K562 (cell line): Measurements from ENCODE around the gene PANX1. TPM values are rescaled to one million over a fixed set of nuclear protein-coding genes. Genes with fewer than 3 reads are reported as not detected.

Experiments used
- CTBP1 ChIP-seq: fragments of 450-650 bp; IDR thresholded peaks from 2 replicates; pipeline ENCODE4 v1.6.1; 2016; ENCODE audit warnings: borderline replicate concordance
- HNRNPH1 ChIP-seq: fragments of 200-400 bp; formaldehyde crosslinking; optimal IDR thresholded peaks from 2 replicates; pipeline ENCODE3; 2017; ENCODE audit warnings: low read depth, mild to moderate bottlenecking, low read length, moderate library complexity
- JUND ChIP-seq, 2 experiments: IDR thresholded peaks; 2 replicates in 1 of 2; 3 replicates in 1 of 2; pipeline ENCODE4 v1.6.1; 2011; ENCODE audit warnings: borderline replicate concordance in 2 of 2, low read depth in 2 of 2, low read length in 2 of 2, improper control_type of control experiment in 1 of 2, missing biosample characterization in 1 of 2, missing genetic modification characterization in 1 of 2, missing genetic modification reagents in 1 of 2
- KLF16 ChIP-seq: IDR thresholded peaks from 2 replicates; pipeline ENCODE4 v1.6.1; 2016; ENCODE audit warnings: antibody characterized with exemption
- KLF6 ChIP-seq: fragments of 250-450 bp; sonication (Bioruptor Pico); IDR thresholded peaks from 2 replicates; pipeline ENCODE4 v1.4.0; 2020; ENCODE audit warnings: mild to moderate bottlenecking, moderate library complexity, borderline replicate concordance
- MAZ ChIP-seq, 2 experiments: fragments of 450-650 bp in 1 of 2; sonication (generic) in 1 of 2; formaldehyde crosslinking; IDR thresholded peaks in 1 of 2; conservative IDR thresholded peaks in 1 of 2; 2 replicates each; pipeline versions ENCODE4 v1.4.0 to v1.5.0; 2020; ENCODE audit warnings: mild to moderate bottlenecking in 1 of 2, missing genetic modification reagents in 1 of 2
- RAD21 ChIP-seq, 2 experiments: fragments of 250-450 bp in 1 of 2; fragments of 450-650 bp in 1 of 2; sonication (Bioruptor Pico) in 1 of 2; formaldehyde crosslinking in 1 of 2; IDR thresholded peaks in 1 of 2; conservative IDR thresholded peaks in 1 of 2; 2 replicates each; pipeline versions ENCODE4 v1.4.0 to v1.8.0; 2020 to 2022; ENCODE audit warnings: mild to moderate bottlenecking in 2 of 2, moderate library complexity in 1 of 2
- SMC3 ChIP-seq: conservative IDR thresholded peaks from 2 replicates; pipeline ENCODE4 v1.6.1; 2011; ENCODE audit warnings: low read depth, low read length, improper control_type of control experiment; ENCODE audit not compliant: insufficient read depth
- ZNF239 ChIP-seq: fragments of 250-450 bp; sonication (Bioruptor Pico); IDR thresholded peaks from 2 replicates; pipeline ENCODE4 v1.4.0; 2020; ENCODE audit warnings: mild to moderate bottlenecking
- polyA plus RNA-seq, 8 experiments: library from polyadenylated mRNA; depleted of rRNA in 4 of 8; stranded (reverse) in 5 of 8; unstranded in 3 of 8; fragments of >200 nt; fragmentation: Nextera tagmentation in 2 of 8; fragmentation: Illumina TruSeq in 1 of 8; extraction: Ambion mirVana in 2 of 8; extraction: Trizol in 1 of 8; gene quantifications; 2 replicates each; pipeline versions ENCODE4 v1.2.1 to v1.2.3, GENCODE V29; 2011 to 2014; ENCODE audit warnings: inconsistent platforms in 1 of 8, missing spikeins in 1 of 8
- total RNA-seq, 7 experiments: library from RNA; depleted of rRNA in 6 of 7; stranded (reverse); fragments of >200 nt in 6 of 7; fragmentation: Illumina TruSeq in 2 of 7; extraction: Trizol in 2 of 7; gene quantifications; 2 replicates each; pipeline versions ENCODE4 v1.2.1 to v1.2.3, GENCODE V29; 2011 to 2021; ENCODE audit warnings: low replicate concordance in 1 of 7
- TF ChIP-seq, protein P1 (sequence below), 2 experiments: fragments of 450-650 bp; formaldehyde crosslinking in 1 of 2; IDR thresholded peaks; 2 replicates each; pipeline versions ENCODE4 v1.4.0 to v1.6.1; 2014 to 2020; ENCODE audit warnings: mild to moderate bottlenecking in 2 of 2, borderline replicate concordance in 1 of 2, low read depth in 1 of 2
- TF ChIP-seq, protein P2 (sequence below): fragments of 450-650 bp; formaldehyde crosslinking; IDR thresholded peaks from 2 replicates; pipeline ENCODE4 v1.4.0; 2020; ENCODE audit warnings: mild to moderate bottlenecking, moderate library complexity
- TF ChIP-seq, protein P3 (sequence below), 3 experiments: IDR thresholded peaks in 2 of 3; conservative IDR thresholded peaks in 1 of 3; 2 replicates each; pipeline ENCODE4 v1.5.1; 2011 to 2012; ENCODE audit warnings: low read length in 3 of 3, mild to moderate bottlenecking in 3 of 3, control low read depth in 2 of 3, improper control_type of control experiment in 1 of 3, inconsistent platforms in 1 of 3, low read depth in 1 of 3, mixed read lengths in 1 of 3, moderate library complexity in 1 of 3; ENCODE audit not compliant: insufficient read depth in 2 of 3

The PANX1 gene
- total and polyA plus RNA-seq, 9 of the 15 experiments (the other 6 are each of a cell fraction or from before 2014, with no cell fraction given), result 1.9 to 14.8 (median 10.1) TPM

DNA sequence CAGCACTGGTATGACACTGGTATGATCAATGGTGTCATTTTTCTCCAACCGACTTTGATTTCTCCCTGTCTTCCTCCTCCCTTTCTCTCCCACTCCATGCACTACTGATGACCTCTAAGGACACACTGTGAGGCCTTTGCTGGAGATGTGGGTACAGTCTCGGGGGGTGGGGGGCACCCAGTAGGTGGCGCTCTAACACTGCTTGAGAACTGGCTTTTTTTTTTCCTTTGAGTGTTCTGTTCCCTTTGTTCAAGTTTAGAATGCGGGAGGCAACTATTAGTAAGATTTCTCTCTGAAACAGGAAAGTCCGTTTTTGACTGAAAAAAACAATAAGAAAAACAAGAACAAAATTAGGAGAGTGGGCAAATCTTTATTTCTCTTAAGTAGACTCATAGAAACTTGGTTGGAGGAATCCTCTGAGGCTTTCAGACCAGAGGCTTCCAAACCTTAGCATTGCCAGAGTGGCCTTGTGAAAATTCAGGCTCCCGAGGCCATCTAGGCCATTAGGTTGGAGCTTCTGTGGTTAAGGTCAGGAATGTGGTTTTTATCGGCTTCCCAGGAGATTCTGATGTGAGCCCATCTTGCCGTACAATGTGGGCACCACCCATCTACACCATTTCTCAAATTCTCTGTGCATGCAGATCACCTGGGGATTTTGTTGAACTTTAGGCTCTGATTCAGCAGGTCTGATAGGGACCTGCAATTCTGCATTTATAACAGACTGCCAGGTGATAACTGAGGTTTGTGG is 43.2 kb downstream of the PANX1 start (continued):
- TF ChIP-seq, protein P1, sequence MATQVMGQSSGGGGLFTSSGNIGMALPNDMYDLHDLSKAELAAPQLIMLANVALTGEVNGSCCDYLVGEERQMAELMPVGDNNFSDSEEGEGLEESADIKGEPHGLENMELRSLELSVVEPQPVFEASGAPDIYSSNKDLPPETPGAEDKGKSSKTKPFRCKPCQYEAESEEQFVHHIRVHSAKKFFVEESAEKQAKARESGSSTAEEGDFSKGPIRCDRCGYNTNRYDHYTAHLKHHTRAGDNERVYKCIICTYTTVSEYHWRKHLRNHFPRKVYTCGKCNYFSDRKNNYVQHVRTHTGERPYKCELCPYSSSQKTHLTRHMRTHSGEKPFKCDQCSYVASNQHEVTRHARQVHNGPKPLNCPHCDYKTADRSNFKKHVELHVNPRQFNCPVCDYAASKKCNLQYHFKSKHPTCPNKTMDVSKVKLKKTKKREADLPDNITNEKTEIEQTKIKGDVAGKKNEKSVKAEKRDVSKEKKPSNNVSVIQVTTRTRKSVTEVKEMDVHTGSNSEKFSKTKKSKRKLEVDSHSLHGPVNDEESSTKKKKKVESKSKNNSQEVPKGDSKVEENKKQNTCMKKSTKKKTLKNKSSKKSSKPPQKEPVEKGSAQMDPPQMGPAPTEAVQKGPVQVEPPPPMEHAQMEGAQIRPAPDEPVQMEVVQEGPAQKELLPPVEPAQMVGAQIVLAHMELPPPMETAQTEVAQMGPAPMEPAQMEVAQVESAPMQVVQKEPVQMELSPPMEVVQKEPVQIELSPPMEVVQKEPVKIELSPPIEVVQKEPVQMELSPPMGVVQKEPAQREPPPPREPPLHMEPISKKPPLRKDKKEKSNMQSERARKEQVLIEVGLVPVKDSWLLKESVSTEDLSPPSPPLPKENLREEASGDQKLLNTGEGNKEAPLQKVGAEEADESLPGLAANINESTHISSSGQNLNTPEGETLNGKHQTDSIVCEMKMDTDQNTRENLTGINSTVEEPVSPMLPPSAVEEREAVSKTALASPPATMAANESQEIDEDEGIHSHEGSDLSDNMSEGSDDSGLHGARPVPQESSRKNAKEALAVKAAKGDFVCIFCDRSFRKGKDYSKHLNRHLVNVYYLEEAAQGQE (IDR thresholded peaks at IDR 0.05; ENCODE audit: borderline replicate concordance), result peak; percentile 51; the same call in 1 of the 2 replicates
- TF ChIP-seq, protein P1 (CRISPR knock-in tag; IDR thresholded peaks at IDR 0.05; ENCODE audit: low read depth), result no peak
- TF ChIP-seq ZNF239 (CRISPR knock-in tag) (no peak), HNRNPH1 (no peak), RAD21 (CRISPR knock-in tag; conservative IDR thresholded peaks at IDR 0.05 in 1 of 2, IDR thresholded peaks at IDR 0.05 in 1 of 2) (peak; percentile 50 to 60; a peak in 3 of 4 replicates), SMC3 (peak; percentile 57; the same call in 1 of the 2 replicates), MAZ (CRISPR knock-in tag; conservative IDR thresholded peaks at IDR 0.05 in 1 of 2, IDR thresholded peaks at IDR 0.05 in 1 of 2) (0 out of 4 replicates have a peak, but pooled peaks of 1 of the 2 experiments have one; percentile 33), CTBP1 (0 out of 2 replicates have a peak, but pooled peaks have one; percentile 21), KLF16 (peak; percentile 49; the same call in 1 of the 2 replicates), KLF6 (CRISPR knock-in tag) (no peak), JUND (IDR thresholded peaks at IDR 0.05; ENCODE audit: borderline replicate concordance, low read depth, low read length) (peak; percentile 6; the same call in 1 of the 2 replicates), JUND (tag; IDR thresholded peaks at IDR 0.05; ENCODE audit: borderline replicate concordance, low read depth, low read length) (no peak)
- TF ChIP-seq, protein P2, sequence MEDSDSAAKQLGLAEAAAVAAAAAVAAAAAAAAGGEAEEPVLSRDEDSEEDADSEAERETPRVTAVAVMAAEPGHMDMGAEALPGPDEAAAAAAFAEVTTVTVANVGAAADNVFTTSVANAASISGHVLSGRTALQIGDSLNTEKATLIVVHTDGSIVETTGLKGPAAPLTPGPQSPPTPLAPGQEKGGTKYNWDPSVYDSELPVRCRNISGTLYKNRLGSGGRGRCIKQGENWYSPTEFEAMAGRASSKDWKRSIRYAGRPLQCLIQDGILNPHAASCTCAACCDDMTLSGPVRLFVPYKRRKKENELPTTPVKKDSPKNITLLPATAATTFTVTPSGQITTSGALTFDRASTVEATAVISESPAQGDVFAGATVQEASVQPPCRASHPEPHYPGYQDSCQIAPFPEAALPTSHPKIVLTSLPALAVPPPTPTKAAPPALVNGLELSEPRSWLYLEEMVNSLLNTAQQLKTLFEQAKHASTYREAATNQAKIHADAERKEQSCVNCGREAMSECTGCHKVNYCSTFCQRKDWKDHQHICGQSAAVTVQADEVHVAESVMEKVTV (CRISPR knock-in tag), result peak; percentile 37; the same call in 1 of the 2 replicates
- TF ChIP-seq, protein P3, sequence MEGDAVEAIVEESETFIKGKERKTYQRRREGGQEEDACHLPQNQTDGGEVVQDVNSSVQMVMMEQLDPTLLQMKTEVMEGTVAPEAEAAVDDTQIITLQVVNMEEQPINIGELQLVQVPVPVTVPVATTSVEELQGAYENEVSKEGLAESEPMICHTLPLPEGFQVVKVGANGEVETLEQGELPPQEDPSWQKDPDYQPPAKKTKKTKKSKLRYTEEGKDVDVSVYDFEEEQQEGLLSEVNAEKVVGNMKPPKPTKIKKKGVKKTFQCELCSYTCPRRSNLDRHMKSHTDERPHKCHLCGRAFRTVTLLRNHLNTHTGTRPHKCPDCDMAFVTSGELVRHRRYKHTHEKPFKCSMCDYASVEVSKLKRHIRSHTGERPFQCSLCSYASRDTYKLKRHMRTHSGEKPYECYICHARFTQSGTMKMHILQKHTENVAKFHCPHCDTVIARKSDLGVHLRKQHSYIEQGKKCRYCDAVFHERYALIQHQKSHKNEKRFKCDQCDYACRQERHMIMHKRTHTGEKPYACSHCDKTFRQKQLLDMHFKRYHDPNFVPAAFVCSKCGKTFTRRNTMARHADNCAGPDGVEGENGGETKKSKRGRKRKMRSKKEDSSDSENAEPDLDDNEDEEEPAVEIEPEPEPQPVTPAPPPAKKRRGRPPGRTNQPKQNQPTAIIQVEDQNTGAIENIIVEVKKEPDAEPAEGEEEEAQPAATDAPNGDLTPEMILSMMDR (IDR thresholded peaks at IDR 0.05 in 2 of 3, conservative IDR thresholded peaks at IDR 0.05 in 1 of 3; ENCODE audit: insufficient read depth in 2 of 3, low read depth in 1 of 3, low read length in 3 of 3), result peak; percentile 77 to 91 (median 79)
